ENCODE results near the gene TMEM139.

GRCh38 chr7:143243111-143243510, 41.6 kb upstream of the TMEM139 start:
- TF ChIP-seq CTCF (IDR thresholded peaks at IDR 0.05), result no peak
- TF ChIP-seq POLR2A (IDR thresholded peaks at IDR 0.05), result no peak
